Neural cell (in vitro differentiated cells): Measurements from ENCODE around the gene ERBB4. TPM values are rescaled to one million over a fixed set of nuclear protein-coding genes. Genes with fewer than 3 reads are reported as not detected.

Experiments used
- H2AFZ ChIP-seq: fragments of 200-600, 300-800 bp; sonication (generic), shearing (Covaris generic); 2 replicates; pipeline ENCODE4 v1.6.0; 2014; ENCODE audit warnings: low read depth, mild to moderate bottlenecking, antibody characterized with exemption, low read length, moderate library complexity
- H3F3A ChIP-seq: fragments of 200-600 bp; shearing (Covaris generic); 2 replicates; pipeline ENCODE4 v1.6.1; 2016; ENCODE audit warnings: mild to moderate bottlenecking, moderate library complexity, mixed read lengths, antibody characterized with exemption, low read length; ENCODE audit not compliant: insufficient read depth, poor library complexity, severe bottlenecking
- H3K27ac ChIP-seq: fragments of 200-600, 300-800 bp; sonication (generic), shearing (Covaris generic); 2 replicates; pipeline ENCODE4 v1.5.1; 2014; ENCODE audit warnings: mild to moderate bottlenecking, low read length, moderate library complexity
- H3K27me3 ChIP-seq: fragments of 300-800, 200-600 bp; sonication (generic), shearing (Covaris generic); 2 replicates; pipeline ENCODE4 v1.6.0; 2014; ENCODE audit warnings: mild to moderate bottlenecking, low read depth, low read length, moderate library complexity; ENCODE audit not compliant: insufficient read depth
- H3K36me3 ChIP-seq: fragments of 300-800, 200-600 bp; sonication (generic), shearing (Covaris generic); 2 replicates; pipeline ENCODE4 v1.5.1; 2014; ENCODE audit warnings: mild to moderate bottlenecking, antibody characterized with exemption, low read length, moderate library complexity; ENCODE audit not compliant: insufficient read depth
- H3K4me2 ChIP-seq: fragments of 300-800, 200-600 bp; sonication (generic), shearing (Covaris generic); 2 replicates; pipeline ENCODE4 v1.6.0; 2014; ENCODE audit warnings: mild to moderate bottlenecking, low read length
- H3K4me3 ChIP-seq: fragments of 300-800, 200-600 bp; sonication (generic), shearing (Covaris generic); 2 replicates; pipeline ENCODE4 v1.5.1; 2014; ENCODE audit warnings: mild to moderate bottlenecking, low read length, moderate library complexity
- H3K79me2 ChIP-seq: fragments of 200-600 bp; shearing (Covaris generic); replicated peaks from 2 replicates; pipeline ENCODE4 v1.6.0; 2014; ENCODE audit warnings: mild to moderate bottlenecking, low read length, moderate library complexity; ENCODE audit not compliant: insufficient read depth
- H3K9ac ChIP-seq: fragments of 300-800, 200-600 bp; sonication (generic), shearing (Covaris generic); 2 replicates; pipeline ENCODE4 v1.6.1; 2016; ENCODE audit warnings: mild to moderate bottlenecking, low read length, mixed read lengths
- H3K9me2 ChIP-seq: fragments of 200-600 bp; shearing (Covaris generic); 2 replicates; pipeline ENCODE4 v1.6.1; 2016; ENCODE audit warnings: mild to moderate bottlenecking, low read length, mixed read lengths; ENCODE audit not compliant: insufficient read depth
- H3K9me3 ChIP-seq: fragments of 200-600, 300-800 bp; sonication (generic), shearing (Covaris generic); 2 replicates; pipeline ENCODE4 v1.6.1; 2016; ENCODE audit warnings: mild to moderate bottlenecking, mixed run types, low read length, moderate library complexity, mixed read lengths
- H4K20me1 ChIP-seq: fragments of 200-600 bp; shearing (Covaris generic); 2 replicates; pipeline ENCODE4 v1.6.1; 2016; ENCODE audit warnings: mild to moderate bottlenecking, mixed run types; ENCODE audit not compliant: insufficient read depth
- CTCF ChIP-seq: fragments of 450-650 bp; IDR thresholded peaks from 2 replicates; pipeline ENCODE4 v1.5.1; 2014; ENCODE audit warnings: antibody characterized with exemption, mild to moderate bottlenecking, moderate library complexity; ENCODE audit not compliant: poor library complexity, severe bottlenecking
- EP300 ChIP-seq: fragments of 450-650 bp; conservative IDR thresholded peaks from 2 replicates; pipeline ENCODE4 v1.6.1; 2014; ENCODE audit warnings: antibody characterized with exemption, mild to moderate bottlenecking, moderate library complexity; ENCODE audit not compliant: poor library complexity, severe bottlenecking
- EZH2 ChIP-seq: fragments of 200-600, 300-800 bp; shearing (Covaris generic), sonication (generic); IDR thresholded peaks from 2 replicates; pipeline ENCODE4 v1.6.1; 2014; ENCODE audit warnings: antibody characterized with exemption, low read length, borderline replicate concordance, mild to moderate bottlenecking; ENCODE audit not compliant: insufficient read depth, poor library complexity, severe bottlenecking
- MXI1 ChIP-seq: fragments of 450-650 bp; conservative IDR thresholded peaks from 2 replicates; pipeline ENCODE4 v1.6.1; 2014; ENCODE audit warnings: antibody characterized with exemption, mild to moderate bottlenecking; ENCODE audit not compliant: poor library complexity, severe bottlenecking
- POLR2AphosphoS5 ChIP-seq: IDR thresholded peaks from 2 replicates; pipeline ENCODE4 v1.6.1; 2012
- RAD21 ChIP-seq: fragments of 450-650 bp; conservative IDR thresholded peaks from 2 replicates; pipeline ENCODE4 v1.6.1; 2014; ENCODE audit warnings: antibody characterized with exemption, mild to moderate bottlenecking, moderate library complexity
- REST ChIP-seq: IDR thresholded peaks from 2 replicates; pipeline ENCODE4 v1.6.1; 2012; ENCODE audit warnings: borderline replicate concordance
- SMC3 ChIP-seq: fragments of 450-650 bp; conservative IDR thresholded peaks from 2 replicates; pipeline ENCODE4 v1.6.1; 2014; ENCODE audit warnings: antibody characterized with exemption, mild to moderate bottlenecking, moderate library complexity; ENCODE audit not compliant: poor library complexity
- TAF1 ChIP-seq: IDR thresholded peaks from 2 replicates; pipeline ENCODE4 v1.6.1; 2012; ENCODE audit warnings: low read depth
- polyA plus RNA-seq: library from polyadenylated mRNA; depleted of rRNA; stranded (reverse); fragments of >200 nt; gene quantifications from 2 replicates; pipeline ENCODE4 v1.2.3, GENCODE V29; 2014

The ERBB4 gene
- polyA plus RNA-seq, 1 donor from 2014 or later: 0.69 TPM

- Histone ChIP-seq H3K9ac (no peak overlapping the region), H3K4me2 (no peak overlapping the region), H3K79me2 (no peaks in the 10 kb centered on the region), H3K9me3 (no peaks in the 10 kb centered on the region), H3F3A (no peaks in the 10 kb centered on the region), H2AFZ (no peak overlapping the region), H3K4me3 (no peak overlapping the region), H3K27ac (no peak overlapping the region), H4K20me1 (no peaks in the 10 kb centered on the region), H3K36me3 (no peaks in the 10 kb centered on the region), H3K27me3 (no peaks in the 10 kb centered on the region), H3K9me2 (no peaks in the 10 kb centered on the region)
- TF ChIP-seq REST (no peak), TAF1 (no peak), EP300 (no peak), SMC3 (no peak), RAD21 (no peak), CTCF (no peak), MXI1 (no peak), POLR2AphosphoS5 (no peak), EZH2 (no peak)
Measured at GRCh38 chr2:212007972-212008371, 530.6 kb downstream of the ERBB4 start.

GRCh38 chr2:212005085-212005671 lies 533.4 kb downstream of the ERBB4 start:
- Histone ChIP-seq H3K9ac (no peak overlapping the region), H3K36me3 (no peaks in the 10 kb centered on the region), H3K4me2 (no peak overlapping the region), H4K20me1 (no peaks in the 10 kb centered on the region), H3K9me3 (no peaks in the 10 kb centered on the region), H2AFZ (no peak overlapping the region), H3K27ac (no peak overlapping the region), H3K9me2 (no peaks in the 10 kb centered on the region), H3K4me3 (no peak overlapping the region), H3K79me2 (no peaks in the 10 kb centered on the region), H3F3A (no peaks in the 10 kb centered on the region), H3K27me3 (no peaks in the 10 kb centered on the region)
- no peak for TF ChIP-seq EP300
- no peak for TF ChIP-seq EZH2
- TF ChIP-seq POLR2AphosphoS5: no peak
- no peak for TF ChIP-seq TAF1
- TF ChIP-seq SMC3: no peak
- TF ChIP-seq MXI1: no peak
- TF ChIP-seq RAD21: no peak
- TF ChIP-seq REST: no peak
- no peak for TF ChIP-seq CTCF
